Measurements from ENCODE around the gene EML1.

EML1 gene

GRCh38 chr14:99785426-99785825, 7.8 kb upstream of the EML1 start:
- no peak for DNase-seq (ENCODE audit: low spot score)
- TF ChIP-seq CTCF (IDR thresholded peaks at IDR 0.05; ENCODE audit: extremely low read depth, missing control alignments) = no peak

GRCh38 chr14:99786511-99786989, 6.7 kb upstream of the EML1 start:
- TF ChIP-seq CTCF (IDR thresholded peaks at IDR 0.05; ENCODE audit: extremely low read depth, missing control alignments) = no peak
- no peak for DNase-seq (ENCODE audit: low spot score)

- TF ChIP-seq CTCF (IDR thresholded peaks at IDR 0.05; ENCODE audit: extremely low read depth, missing control alignments) = no peak
- DNase-seq (ENCODE audit: low spot score) = no peak
These were observed 4.5 kb upstream of the EML1 start for GRCh38 chr14:99788713-99789112.

GRCh38 chr14:99789581-99789980, 3.6 kb upstream of the EML1 start:
- TF ChIP-seq CTCF (IDR thresholded peaks at IDR 0.05; ENCODE audit: extremely low read depth, missing control alignments) = no peak
- peak; percentile 54 for DNase-seq (ENCODE audit: low spot score)

DNA sequence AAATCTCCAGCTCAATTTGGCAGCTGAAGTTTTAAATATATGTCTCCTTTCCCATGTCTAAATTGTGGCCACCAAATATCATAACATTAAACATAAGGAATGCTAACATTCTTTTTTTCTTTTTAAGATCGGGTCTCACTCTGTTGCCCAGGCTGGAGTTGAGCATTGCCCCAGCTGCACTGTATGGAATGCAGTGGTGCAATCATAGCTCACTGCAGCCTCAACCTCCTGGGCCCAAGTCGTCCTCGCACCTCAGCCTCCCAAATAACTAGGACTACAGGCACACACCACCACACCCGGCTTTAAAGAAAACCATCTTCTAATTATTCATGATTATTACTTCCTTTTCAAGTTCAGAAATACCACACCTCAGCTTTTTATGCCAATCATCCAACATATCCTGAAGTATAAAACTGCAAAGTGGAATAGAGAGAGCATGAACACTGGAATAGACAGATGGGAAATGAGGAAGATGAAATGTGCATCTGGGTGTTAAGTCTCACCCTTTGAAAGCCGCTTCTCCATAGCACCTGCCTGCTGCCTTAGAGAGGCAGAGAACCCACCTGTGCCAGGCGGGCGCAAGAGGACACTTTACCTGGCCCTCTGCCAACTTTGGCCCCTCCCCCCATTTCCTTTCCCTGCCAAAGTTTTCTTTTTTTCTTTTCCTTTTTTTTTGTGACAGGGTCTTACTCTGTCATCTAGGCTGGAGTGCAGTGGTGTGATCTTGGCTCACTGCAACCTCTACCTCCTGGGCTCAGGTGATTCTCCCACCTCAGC, 2.8 kb upstream of the EML1 start:
- TF ChIP-seq CTCF (IDR thresholded peaks at IDR 0.05; ENCODE audit: extremely low read depth, missing control alignments) = no peak
- DNase-seq (ENCODE audit: low spot score) = no peak

DNA sequence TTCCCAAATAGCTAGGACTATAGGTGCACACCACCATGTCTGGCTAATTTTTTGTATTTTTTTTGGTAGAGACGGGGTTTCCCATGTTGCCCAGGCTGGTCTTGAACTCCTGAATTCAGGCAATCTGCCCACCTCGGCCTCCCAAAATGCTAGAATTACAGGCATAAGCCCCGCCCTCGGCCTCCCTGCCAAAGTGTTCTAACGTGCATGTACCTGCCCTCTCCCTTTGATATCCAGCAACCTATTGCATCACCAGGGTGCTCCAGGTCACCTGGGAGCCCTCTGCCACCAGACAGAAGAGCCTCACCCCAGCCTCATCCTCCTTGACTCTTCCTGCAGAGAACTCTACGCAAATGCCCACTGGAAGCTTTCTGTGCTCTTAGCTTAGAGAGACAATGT, 2.2 kb upstream of the EML1 start:
- DNase-seq (ENCODE audit: low spot score) = no peak
- TF ChIP-seq CTCF (IDR thresholded peaks at IDR 0.05; ENCODE audit: extremely low read depth, missing control alignments) = no peak

GRCh38 chr14:99791476-99792209, 1.6 kb upstream of the EML1 start:
- DNase-seq (ENCODE audit: low spot score) = peak; percentile 23
- no peak for TF ChIP-seq CTCF (IDR thresholded peaks at IDR 0.05; ENCODE audit: extremely low read depth, missing control alignments)

Measured in GM20000 (cell line).